Measurements from ENCODE around the gene HOMER3. TPM values are rescaled to one million over a fixed set of nuclear protein-coding genes. Genes with fewer than 3 reads are reported as not detected.

Gene HOMER3
- 59.8 and 139 TPM in 2 replicates for total RNA-seq

GRCh38 chr19:18940769-18941627 lies at the start of gene HOMER3:
Gene HOMER3 (minus strand): TSS chr19:18941217. CDS start chr19:18938982, 2,235 bp downstream.

GRCh38 chr19:18919086-18919899 lies 21.7 kb downstream of the HOMER3 start, which contains the start of the genes COPE and DDX49:
Gene COPE (minus strand): TSS chr19:18919387. CDS start chr19:18919348, 39 bp downstream.
Gene DDX49 (plus strand): TSS chr19:18919715. CDS start chr19:18919742, 27 bp downstream.

GRCh38 chr19:18895824-18896341 lies 45.1 kb downstream of the HOMER3 start, which contains the start of gene CERS1:
Gene CERS1 (minus strand): TSS chr19:18896158. CDS start chr19:18896072, 86 bp downstream.

Other genes with a start within 250 kb of the HOMER3 start
- under 0.01 and 1.5 TPM in 2 replicates for gene COMP, start 149.9 kb downstream of the HOMER3 start, total RNA-seq
- gene UPF1, start 109.3 kb downstream of the HOMER3 start, total RNA-seq: 33.6 and 51.2 TPM in 2 replicates
- gene CERS1, start 45.1 kb downstream of the HOMER3 start, total RNA-seq: 1.6 and 3.6 TPM in 2 replicates
- gene COPE, start 21.8 kb downstream of the HOMER3 start, total RNA-seq: 346 and 365 TPM in 2 replicates
- 59.0 and 80.2 TPM in 2 replicates for gene DDX49, start 21.5 kb downstream of the HOMER3 start, total RNA-seq
- gene SUGP2, start 92.3 kb upstream of the HOMER3 start, total RNA-seq: 15.3 and 24.3 TPM in 2 replicates
- 28.7 and 33.5 TPM in 2 replicates for gene ARMC6, start 92.4 kb upstream of the HOMER3 start, total RNA-seq
- gene SLC25A42, start 122.8 kb upstream of the HOMER3 start, total RNA-seq: 4.3 and 5.5 TPM in 2 replicates
- 28.5 and 34.2 TPM in 2 replicates for gene TMEM161A, start 197.3 kb upstream of the HOMER3 start, total RNA-seq
- not detected in 2 replicates for gene MEF2B, start 229.0 kb upstream of the HOMER3 start, total RNA-seq

Measured in cardiac atrium fibroblast (primary cell).